AG04450 (cell line): ENCODE measurements around the gene CTPS1. TPM values are rescaled to one million over a fixed set of nuclear protein-coding genes. Genes with fewer than 3 reads are reported as not detected.
A peak's percentile ranks its signal among the peaks of the same experiment; 100 is the strongest.

Source experiments
- CTCF ChIA-PET: fragments of 300-600, 350-600 bp; formaldehyde crosslinking; extraction: SDS; loops from one replicate; lab custom pipeline; 2022; ENCODE audit warnings: antibody characterized with exemption, inconsistent platforms; lab: Charles Lee
- POLR2A ChIA-PET: fragments of 350-600 bp; formaldehyde crosslinking; extraction: SDS; loops from one replicate; lab custom pipeline; 2021; ENCODE audit warnings: antibody characterized with exemption, inconsistent platforms; lab: Yijun Ruan, JAX
- DNase-seq: peaks from one replicate; pipeline ENCODE4 v3.0.0-alpha.2; 2011; ENCODE audit warnings: low read depth, low spot score
- H3K27ac ChIP-seq: one replicate; pipeline ENCODE4 v1.5.1; 2012; ENCODE audit warnings: low read depth, low read length, control low read depth
- H3K27me3 ChIP-seq: one replicate; pipeline ENCODE4 v1.6.0; 2012; ENCODE audit warnings: low read length; ENCODE audit not compliant: control insufficient read depth, insufficient read depth
- H3K4me3 ChIP-seq: 2 replicates; pipeline ENCODE4 v1.5.1; 2011; ENCODE audit warnings: mild to moderate bottlenecking, low read depth, low read length, control low read depth
- H3K9me3 ChIP-seq: 2 replicates; pipeline ENCODE4 v1.5.1; 2012; ENCODE audit warnings: low read length; ENCODE audit not compliant: control insufficient read depth, insufficient read depth
- polyA plus RNA-seq: library from polyadenylated mRNA; depleted of rRNA; stranded (reverse); fragments of >200 nt; gene quantifications from 2 replicates; pipeline ENCODE4 v1.2.3, GENCODE V29; 2011
- TF ChIP-seq, protein P1 (sequence below): IDR thresholded peaks from 2 replicates; pipeline ENCODE4 v1.5.1; 2011; ENCODE audit warnings: low read depth, low read length, control low read depth, inconsistent platforms

CTPS1 gene
- polyA plus RNA-seq, 1 experiment = 29.5 TPM

DNA sequence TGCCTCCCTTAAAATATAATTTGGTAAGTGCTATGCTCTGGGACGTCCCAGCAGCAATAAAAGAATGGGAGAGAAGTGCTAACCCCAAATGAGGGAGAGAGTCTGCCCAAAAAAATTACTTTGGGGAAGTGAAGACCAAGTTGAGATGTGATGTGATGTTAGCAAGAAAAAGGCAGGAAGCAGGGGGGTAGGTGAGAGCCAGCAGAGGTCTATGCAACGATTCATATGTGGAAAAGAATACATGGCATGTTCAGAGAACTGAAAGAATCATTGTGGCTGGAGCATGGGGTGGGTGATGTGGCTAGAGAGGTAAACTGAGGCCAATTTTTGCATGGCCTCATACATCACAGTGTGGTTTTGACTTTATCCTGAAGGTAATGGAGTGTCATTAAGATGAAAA lies 5.6 kb upstream of the CTPS1 start:
- TF ChIP-seq, protein P1, sequence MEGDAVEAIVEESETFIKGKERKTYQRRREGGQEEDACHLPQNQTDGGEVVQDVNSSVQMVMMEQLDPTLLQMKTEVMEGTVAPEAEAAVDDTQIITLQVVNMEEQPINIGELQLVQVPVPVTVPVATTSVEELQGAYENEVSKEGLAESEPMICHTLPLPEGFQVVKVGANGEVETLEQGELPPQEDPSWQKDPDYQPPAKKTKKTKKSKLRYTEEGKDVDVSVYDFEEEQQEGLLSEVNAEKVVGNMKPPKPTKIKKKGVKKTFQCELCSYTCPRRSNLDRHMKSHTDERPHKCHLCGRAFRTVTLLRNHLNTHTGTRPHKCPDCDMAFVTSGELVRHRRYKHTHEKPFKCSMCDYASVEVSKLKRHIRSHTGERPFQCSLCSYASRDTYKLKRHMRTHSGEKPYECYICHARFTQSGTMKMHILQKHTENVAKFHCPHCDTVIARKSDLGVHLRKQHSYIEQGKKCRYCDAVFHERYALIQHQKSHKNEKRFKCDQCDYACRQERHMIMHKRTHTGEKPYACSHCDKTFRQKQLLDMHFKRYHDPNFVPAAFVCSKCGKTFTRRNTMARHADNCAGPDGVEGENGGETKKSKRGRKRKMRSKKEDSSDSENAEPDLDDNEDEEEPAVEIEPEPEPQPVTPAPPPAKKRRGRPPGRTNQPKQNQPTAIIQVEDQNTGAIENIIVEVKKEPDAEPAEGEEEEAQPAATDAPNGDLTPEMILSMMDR = no peak
- CTCF ChIA-PET = no interaction called here
- H3K4me3 ChIP-seq = no peak overlapping the region
- no peak for DNase-seq
- POLR2A ChIA-PET = no interaction called here
- H3K27me3 ChIP-seq = no peaks in the 10 kb centered on the region
- H3K9me3 ChIP-seq = no peaks in the 10 kb centered on the region; the same call in 1 of the 2 replicates
- no peak overlapping the region for H3K27ac ChIP-seq

DNA sequence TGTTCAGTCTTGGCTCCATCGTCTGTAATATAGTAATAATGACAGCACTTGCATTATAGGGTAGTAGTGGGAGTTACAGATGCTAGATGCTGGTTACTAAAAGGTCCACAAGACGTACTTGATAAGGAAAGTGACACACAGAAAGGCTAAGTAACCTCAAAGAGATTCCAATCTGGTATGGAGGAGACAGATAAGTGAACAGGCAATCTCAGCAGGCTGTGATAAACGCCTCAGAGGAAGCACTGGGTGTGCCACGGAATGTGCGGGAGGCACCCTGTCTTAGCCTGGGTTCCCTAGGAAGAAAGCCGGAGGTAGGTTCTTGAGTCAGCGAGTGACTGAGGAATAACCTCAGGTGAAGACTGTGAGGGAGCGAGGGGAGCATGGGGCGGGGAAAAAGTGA lies 4.6 kb upstream of the CTPS1 start:
- CTCF ChIA-PET = no interaction called here
- TF ChIP-seq, protein P1 = no peak
- H3K9me3 ChIP-seq = no peaks in the 10 kb centered on the region; the same call in 1 of the 2 replicates

DNA sequence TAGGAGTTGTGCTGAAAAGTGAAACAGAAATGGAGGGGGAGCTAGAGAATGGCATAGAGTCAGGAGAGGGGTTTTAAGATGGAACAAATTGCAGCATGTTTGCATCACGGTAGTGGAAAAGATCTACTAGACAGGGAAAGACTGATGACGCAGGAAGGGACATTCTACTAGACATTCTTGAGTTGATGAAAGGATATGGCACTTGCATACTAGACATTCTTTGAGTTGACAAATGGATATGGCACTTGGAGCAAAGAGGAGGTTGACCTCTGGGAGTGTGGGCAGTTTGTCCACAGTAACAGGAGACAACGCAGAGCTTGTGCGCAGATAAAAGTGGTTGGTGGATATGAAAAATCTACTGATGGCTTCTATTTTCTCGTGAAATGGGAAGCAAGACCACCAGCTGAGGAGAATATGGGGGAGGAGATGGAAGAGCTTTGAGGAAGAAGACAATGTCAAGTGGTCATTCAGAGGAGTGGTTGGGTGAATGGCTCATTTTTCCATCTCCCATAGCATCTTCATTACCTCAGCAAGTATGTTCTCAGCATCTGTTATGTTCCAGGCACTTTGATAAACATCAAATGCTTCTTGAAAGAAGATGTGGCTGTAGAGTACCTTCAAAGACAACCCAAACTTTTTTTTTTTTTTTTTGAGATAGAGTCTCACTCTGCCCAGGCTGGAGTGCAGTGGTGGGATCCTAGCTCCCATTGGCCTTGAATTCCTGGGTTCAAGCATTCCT lies 2.4 kb upstream of the CTPS1 start:
- Histone ChIP-seq H3K9me3 (no peaks in the 10 kb centered on the region; the same call in 1 of the 2 replicates), H3K27me3 (no peaks in the 10 kb centered on the region), H3K27ac (no peak overlapping the region), H3K4me3 (no peak overlapping the region)
- CTCF ChIA-PET = interaction anchor here (0.5 to 1.5 kb wide), 2 partner anchors 123 to 127 kb away, joined by 3 read pairs; no protein-coding TSS in a partner anchor
- POLR2A ChIA-PET = no interaction called here
- TF ChIP-seq, protein P1 = no peak
- DNase-seq = no peak

More for the DNA sequence above, 4.6 kb upstream of the CTPS1 start:
- POLR2A ChIA-PET = no interaction called here
- no peaks in the 10 kb centered on the region for H3K27me3 ChIP-seq
- no peak overlapping the region for H3K27ac ChIP-seq
- DNase-seq = no peak
- no peak overlapping the region for H3K4me3 ChIP-seq

DNA sequence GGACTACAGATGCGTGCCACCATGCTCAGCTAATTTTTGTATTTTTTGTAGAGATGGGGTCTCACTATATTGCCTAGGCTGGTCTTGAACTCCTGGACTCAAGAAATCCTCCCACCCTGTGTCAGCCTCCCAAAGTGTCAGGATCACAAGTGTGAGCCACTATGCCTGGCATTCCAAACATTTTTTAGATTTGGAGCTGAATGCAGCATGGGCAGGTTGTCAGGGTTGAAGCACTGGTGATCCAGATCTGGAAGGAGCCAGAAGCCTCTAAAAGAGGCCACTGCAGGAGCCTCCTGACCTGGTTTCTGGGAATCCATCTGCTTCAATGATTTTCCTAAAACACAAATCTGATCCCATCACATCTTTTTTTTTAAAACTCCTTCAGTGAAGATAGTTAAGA lies 1.8 kb upstream of the CTPS1 start:
- Histone ChIP-seq H3K27me3 (no peaks in the 10 kb centered on the region), H3K9me3 (no peaks in the 10 kb centered on the region; the same call in 1 of the 2 replicates), H3K27ac (no peak overlapping the region), H3K4me3 (no peak overlapping the region)
- POLR2A ChIA-PET = no interaction called here
- CTCF ChIA-PET = interaction anchor here (1.5 kb wide), 1 partner anchor 128 kb away, joined by 3 read pairs; no protein-coding TSS in a partner anchor
- DNase-seq = no peak
- TF ChIP-seq, protein P1 = no peak

DNA sequence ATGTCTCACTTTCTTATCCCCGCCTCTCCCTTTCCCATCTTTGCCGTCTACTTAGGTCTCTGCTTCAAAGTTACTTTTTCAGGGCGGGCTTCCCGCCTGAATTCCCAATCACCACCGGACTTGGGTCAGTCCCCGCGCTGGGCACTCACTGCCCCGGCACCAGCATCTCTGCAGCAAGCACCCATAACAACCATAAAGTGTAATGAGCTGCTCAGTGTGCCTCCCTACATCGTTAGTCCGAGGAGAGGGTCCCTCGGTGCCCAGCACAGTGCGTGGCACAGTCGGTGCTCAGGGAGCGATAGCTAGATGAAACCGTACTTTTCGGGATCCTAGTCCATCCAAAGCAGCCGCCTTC lies 633 bp upstream of the CTPS1 start:
- TF ChIP-seq, protein P1 = no peak
- H3K9me3 ChIP-seq = no peaks in the 10 kb centered on the region; the same call in 1 of the 2 replicates
- no peaks in the 10 kb centered on the region for H3K27me3 ChIP-seq
- peak overlapping the region; percentile 77 for H3K4me3 ChIP-seq
- CTCF ChIA-PET = no interaction called here
- peak overlapping the region; percentile 95 for H3K27ac ChIP-seq
- POLR2A ChIA-PET = no interaction called here
- no peak for DNase-seq
